22Rv1 (cell line): ENCODE data around the gene RLF.

Experiments
- ZFX ChIP-seq: fragments of 450-650 bp; IDR thresholded peaks from 2 replicates; pipeline ENCODE4 v1.6.1; 2017; ENCODE audit warnings: antibody characterized with exemption, borderline replicate concordance
- TF ChIP-seq, protein P1 (sequence below): fragments of 450-650 bp; IDR thresholded peaks from 2 replicates; pipeline ENCODE4 v1.5.1; 2017; ENCODE audit warnings: mild to moderate bottlenecking

DNA sequence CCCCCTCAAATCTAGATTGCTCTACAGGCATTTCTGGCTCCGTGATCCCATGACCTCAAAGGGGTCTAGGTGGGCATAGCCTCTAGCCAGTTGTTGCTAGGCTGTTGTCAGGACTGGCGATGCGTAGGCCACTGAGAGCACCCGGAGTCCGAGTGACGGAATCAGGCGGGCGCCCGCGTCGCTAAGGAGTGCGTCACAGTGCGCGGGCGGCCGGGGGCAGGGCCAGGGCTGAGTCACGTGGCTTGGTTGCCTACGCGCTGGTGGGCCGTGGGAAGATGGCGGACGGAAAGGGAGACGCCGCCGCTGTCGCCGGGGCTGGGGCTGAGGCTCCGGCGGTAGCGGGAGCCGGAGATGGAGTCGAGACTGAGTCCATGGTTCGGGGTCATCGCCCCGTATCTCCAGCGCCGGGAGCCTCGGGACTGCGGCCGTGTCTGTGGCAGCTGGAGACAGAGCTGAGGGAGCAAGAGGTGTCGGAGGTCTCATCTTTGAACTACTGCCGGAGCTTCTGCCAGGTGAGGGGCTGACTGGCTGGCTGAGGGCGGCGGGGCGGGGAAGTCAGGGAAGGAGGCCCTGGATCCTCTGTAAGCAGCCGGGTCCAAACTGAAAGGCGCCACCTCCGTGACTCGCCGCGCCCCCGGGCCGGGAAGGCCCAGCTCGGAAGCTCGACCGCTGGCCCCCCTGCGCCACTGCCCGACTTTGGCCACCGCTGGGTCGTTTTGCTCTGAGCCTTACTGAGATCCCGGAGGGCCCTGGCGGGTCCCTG is at the start of gene RLF:
- TF ChIP-seq, protein P1, sequence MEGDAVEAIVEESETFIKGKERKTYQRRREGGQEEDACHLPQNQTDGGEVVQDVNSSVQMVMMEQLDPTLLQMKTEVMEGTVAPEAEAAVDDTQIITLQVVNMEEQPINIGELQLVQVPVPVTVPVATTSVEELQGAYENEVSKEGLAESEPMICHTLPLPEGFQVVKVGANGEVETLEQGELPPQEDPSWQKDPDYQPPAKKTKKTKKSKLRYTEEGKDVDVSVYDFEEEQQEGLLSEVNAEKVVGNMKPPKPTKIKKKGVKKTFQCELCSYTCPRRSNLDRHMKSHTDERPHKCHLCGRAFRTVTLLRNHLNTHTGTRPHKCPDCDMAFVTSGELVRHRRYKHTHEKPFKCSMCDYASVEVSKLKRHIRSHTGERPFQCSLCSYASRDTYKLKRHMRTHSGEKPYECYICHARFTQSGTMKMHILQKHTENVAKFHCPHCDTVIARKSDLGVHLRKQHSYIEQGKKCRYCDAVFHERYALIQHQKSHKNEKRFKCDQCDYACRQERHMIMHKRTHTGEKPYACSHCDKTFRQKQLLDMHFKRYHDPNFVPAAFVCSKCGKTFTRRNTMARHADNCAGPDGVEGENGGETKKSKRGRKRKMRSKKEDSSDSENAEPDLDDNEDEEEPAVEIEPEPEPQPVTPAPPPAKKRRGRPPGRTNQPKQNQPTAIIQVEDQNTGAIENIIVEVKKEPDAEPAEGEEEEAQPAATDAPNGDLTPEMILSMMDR = no peak
- TF ChIP-seq ZFX = no peak
